ENCODE results near the gene SLC11A2. TPM values are rescaled to one million over a fixed set of nuclear protein-coding genes. Genes with fewer than 3 reads are reported as not detected.

The SLC11A2 gene
- total RNA-seq, 3 donors from 2014 or later, result 52.2 to 103 (median 91.0) TPM

- intact Hi-C loops (cut with DNase I; ENCODE audit: low total_unique reads), result no loop called here
- TF ChIP-seq CTCF (IDR thresholded peaks at IDR 0.05) (no peak), POLR2AphosphoS5 (IDR thresholded peaks at IDR 0.05) (no peak), POLR2A (IDR thresholded peaks at IDR 0.05) (no peak)
- Histone ChIP-seq H3K9me3 (no peaks in the 10 kb centered on the region), H3K36me3 (no peaks in the 10 kb centered on the region), H3K27ac (no peak within 1 kb of the TSS), H3K27me3 (no peaks in the 10 kb centered on the region), H3K4me1 (no peaks in the 10 kb centered on the region), H3K4me3 (no peak within 1 kb of the TSS)
- no peak for DNase-seq (ENCODE audit: low spot score in 2 of 2)
These were observed 73.7 kb downstream of the SLC11A2 start, which contains the start of gene HIGD1C for GRCh38 chr12:50952510-50952909. HIGD1C (plus strand) TSS chr12:50952544; CDS start chr12:50953999, 1,455 bp downstream.

DNA sequence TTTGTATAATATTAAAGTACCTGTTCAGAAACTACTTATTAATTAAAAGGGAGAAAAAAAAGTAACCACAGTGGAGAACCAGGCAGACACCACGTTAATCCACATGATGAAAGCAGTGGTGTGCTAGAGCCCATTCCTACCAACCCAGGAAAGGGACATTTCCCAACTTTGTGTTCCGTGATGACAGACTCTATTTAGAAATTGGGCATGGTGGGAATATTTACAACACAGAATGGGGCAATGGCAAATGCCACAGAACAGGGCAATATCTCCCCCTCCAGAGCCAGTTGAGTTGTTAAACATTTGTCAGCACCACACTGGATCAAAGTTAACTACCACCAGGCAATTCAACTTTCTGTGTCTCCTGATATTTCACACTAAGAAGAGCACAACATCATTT lies 75.1 kb downstream of the SLC11A2 start:
- no peaks in the 10 kb centered on the region for H3K27me3 ChIP-seq
- no peak overlapping the region for H3K4me3 ChIP-seq
- no peak for TF ChIP-seq POLR2AphosphoS5 (IDR thresholded peaks at IDR 0.05)
- no peak for TF ChIP-seq POLR2A (IDR thresholded peaks at IDR 0.05)
- no peak for TF ChIP-seq CTCF (IDR thresholded peaks at IDR 0.05)
- H3K4me1 ChIP-seq, result no peaks in the 10 kb centered on the region
- H3K27ac ChIP-seq, result no peak overlapping the region
- no peak for DNase-seq (ENCODE audit: low spot score in 2 of 2)
- H3K36me3 ChIP-seq, result no peaks in the 10 kb centered on the region
- intact Hi-C loops (cut with DNase I; ENCODE audit: low total_unique reads), result no loop called here
- no peaks in the 10 kb centered on the region for H3K9me3 ChIP-seq

DNA sequence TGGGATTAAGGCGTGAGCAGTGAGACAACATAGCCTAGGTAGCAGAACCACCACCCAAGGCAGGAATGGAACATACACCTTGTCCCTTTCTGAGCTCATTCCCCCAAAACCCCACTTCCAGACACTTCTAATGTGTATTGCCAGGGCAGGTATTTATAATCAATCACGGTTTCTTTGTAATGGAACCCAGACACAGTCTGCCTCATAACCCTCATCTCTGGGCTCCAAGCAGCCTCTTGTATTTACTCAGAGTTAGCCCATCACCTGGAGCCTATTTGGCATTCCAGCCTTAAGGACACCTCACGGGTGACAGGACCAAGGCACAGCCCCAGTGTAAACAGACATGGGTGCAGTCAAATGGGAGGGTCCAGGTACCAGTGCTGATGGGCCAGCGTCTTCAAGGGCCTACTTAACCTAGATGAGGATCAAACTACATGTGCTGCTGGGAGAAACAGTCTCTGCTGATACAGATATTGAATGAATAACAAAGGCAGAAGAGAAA lies 76.3 kb downstream of the SLC11A2 start:
- no peak overlapping the region for H3K27ac ChIP-seq
- intact Hi-C loops (cut with DNase I; ENCODE audit: low total_unique reads), result no loop called here
- no peaks in the 10 kb centered on the region for H3K27me3 ChIP-seq
- no peaks in the 10 kb centered on the region for H3K4me1 ChIP-seq
- TF ChIP-seq CTCF (IDR thresholded peaks at IDR 0.05) (no peak), POLR2AphosphoS5 (IDR thresholded peaks at IDR 0.05) (no peak), POLR2A (IDR thresholded peaks at IDR 0.05) (no peak)
- no peak overlapping the region for H3K4me3 ChIP-seq
- no peak for DNase-seq (ENCODE audit: low spot score in 2 of 2)
- H3K9me3 ChIP-seq, result no peaks in the 10 kb centered on the region
- no peaks in the 10 kb centered on the region for H3K36me3 ChIP-seq

GRCh38 chr12:50948798-50949197 lies 77.4 kb downstream of the SLC11A2 start:
- TF ChIP-seq CTCF (IDR thresholded peaks at IDR 0.05), result no peak
- no peak for TF ChIP-seq POLR2A (IDR thresholded peaks at IDR 0.05)
- TF ChIP-seq POLR2AphosphoS5 (IDR thresholded peaks at IDR 0.05), result no peak
- Histone ChIP-seq H3K4me3 (no peak overlapping the region), H3K27me3 (no peaks in the 10 kb centered on the region), H3K9me3 (no peaks in the 10 kb centered on the region), H3K36me3 (no peaks in the 10 kb centered on the region), H3K4me1 (no peaks in the 10 kb centered on the region), H3K27ac (no peak overlapping the region)
- DNase-seq (ENCODE audit: low spot score in 2 of 2), result no peak
- intact Hi-C loops (cut with DNase I; ENCODE audit: low total_unique reads), result no loop called here

DNA sequence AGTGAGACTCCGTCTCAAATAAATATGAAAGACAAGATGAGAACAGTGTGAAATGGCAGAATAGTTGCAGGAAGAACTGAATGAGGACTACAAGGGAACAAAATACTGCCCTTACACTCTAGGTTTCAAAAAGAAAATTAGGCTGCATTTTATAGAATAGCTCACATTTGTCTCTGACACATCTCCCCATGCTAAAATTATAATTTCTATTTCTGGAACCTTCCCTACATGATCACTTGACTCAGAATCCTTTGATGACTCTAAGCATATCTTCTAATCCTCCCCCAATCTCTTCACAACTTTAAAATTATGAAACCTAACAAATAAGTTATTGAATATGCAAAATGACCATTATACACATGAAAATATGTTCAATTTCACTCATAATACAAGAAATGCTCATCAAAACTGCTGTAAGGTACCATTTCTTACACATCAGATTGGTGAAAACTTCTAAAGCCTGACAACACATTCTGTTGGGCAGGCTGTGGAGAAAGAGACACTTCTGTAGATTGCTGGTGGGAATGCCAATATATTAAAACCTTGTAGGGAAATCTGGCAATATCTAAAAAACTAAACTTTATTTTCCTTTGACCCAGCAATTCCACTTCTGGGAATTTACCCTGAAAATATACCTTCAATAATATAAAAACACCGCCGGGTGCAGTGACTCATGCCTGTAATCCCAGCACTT lies 78.1 kb downstream of the SLC11A2 start:
- Histone ChIP-seq H3K36me3 (no peaks in the 10 kb centered on the region), H3K9me3 (no peaks in the 10 kb centered on the region), H3K4me3 (no peak overlapping the region), H3K27ac (no peak overlapping the region), H3K27me3 (no peaks in the 10 kb centered on the region), H3K4me1 (no peaks in the 10 kb centered on the region)
- DNase-seq (ENCODE audit: low spot score in 2 of 2), result no peak
- TF ChIP-seq CTCF (IDR thresholded peaks at IDR 0.05), result no peak
- TF ChIP-seq POLR2A (IDR thresholded peaks at IDR 0.05), result no peak
- intact Hi-C loops (cut with DNase I; ENCODE audit: low total_unique reads), result no loop called here

Data from breast epithelium (tissue), 4 donors.